Fibroblast of the aortic adventitia (primary cell): ENCODE results near the gene FHIT. TPM values are rescaled to one million over a fixed set of nuclear protein-coding genes. Genes with fewer than 3 reads are reported as not detected.
A peak's percentile ranks its signal among the peaks of the same experiment; 100 is the strongest.

ENCODE experiments used
- DNase-seq: peaks from one replicate; pipeline ENCODE4 v3.0.0-alpha.2; 2010; ENCODE audit warnings: low read depth
- H3K4me3 ChIP-seq: 2 replicates; pipeline ENCODE4 v1.5.1; 2011; ENCODE audit warnings: low read depth, mild to moderate bottlenecking, control low read depth, low read length, moderate library complexity
- CTCF ChIP-seq: IDR thresholded peaks from 2 replicates; pipeline ENCODE4 v1.5.1; 2011; ENCODE audit warnings: mild to moderate bottlenecking, low read length, control low read depth, inconsistent platforms; ENCODE audit not compliant: insufficient read depth
- total RNA-seq: library from RNA; depleted of rRNA; stranded (reverse); fragments of >200 nt; gene quantifications from 2 replicates; pipeline ENCODE4 v1.2.3, GENCODE V29; 2012; ENCODE audit warnings: low replicate concordance

The FHIT gene
- total RNA-seq, 1 donor, result 1.5 TPM

- H3K4me3 ChIP-seq, result no peak overlapping the region
- DNase-seq, result no peak
- TF ChIP-seq CTCF, result no peak
These were observed 415.5 kb downstream of the FHIT start for GRCh38 chr3:60835796-60836195.

- no peak overlapping the region for H3K4me3 ChIP-seq
- no peak for DNase-seq
- TF ChIP-seq CTCF, result no peak
These were observed 422.2 kb downstream of the FHIT start for GRCh38 chr3:60829058-60829457.

- TF ChIP-seq CTCF, result no peak
- H3K4me3 ChIP-seq, result no peak overlapping the region
- DNase-seq, result no peak
These were observed 423.6 kb downstream of the FHIT start for GRCh38 chr3:60827666-60828065.

GRCh38 chr3:60826511-60826910 is 424.7 kb downstream of the FHIT start:
- H3K4me3 ChIP-seq, result no peak overlapping the region
- no peak for TF ChIP-seq CTCF
- DNase-seq, result no peak

- no peak for DNase-seq
- no peak overlapping the region for H3K4me3 ChIP-seq
- no peak for TF ChIP-seq CTCF
These were observed 438.8 kb downstream of the FHIT start for GRCh38 chr3:60812502-60812901.

- no peak for TF ChIP-seq CTCF
- no peak overlapping the region for H3K4me3 ChIP-seq
- DNase-seq, result no peak
These were observed 440.4 kb downstream of the FHIT start for GRCh38 chr3:60810881-60811280.

- peak; percentile 25 for DNase-seq
- no peak for TF ChIP-seq CTCF
- no peak overlapping the region for H3K4me3 ChIP-seq
These were observed 441.2 kb downstream of the FHIT start for GRCh38 chr3:60809857-60810610.
